Ascending aorta (tissue), 2 donors: ENCODE results near the gene CLEC16A. TPM values are rescaled to one million over a fixed set of nuclear protein-coding genes. Genes with fewer than 3 reads are reported as not detected.

Experiments used
- DNase-seq, 2 donors: peaks; one replicate each; pipeline ENCODE4 v3.0.0-alpha.2; 2019; ENCODE audit warnings: low spot score in 2 of 2
- H3K27ac ChIP-seq, 2 donors: fragments of 200-600 bp; sonication (generic); one replicate each; pipeline ENCODE4 v1.5.1; 2016 to 2017; ENCODE audit warnings: mild to moderate bottlenecking in 1 of 2
- H3K27me3 ChIP-seq: fragments of 200-600 bp; sonication (generic); one replicate; pipeline ENCODE4 v1.5.1; 2017
- H3K36me3 ChIP-seq, 2 donors: fragments of 200-600 bp; sonication (generic); one replicate each; pipeline ENCODE4 v1.5.1; 2016
- H3K4me1 ChIP-seq, 2 donors: fragments of 200-600 bp; sonication (generic); one replicate each; pipeline ENCODE4 v1.5.1; 2016 to 2017; ENCODE audit warnings: mild to moderate bottlenecking in 1 of 2
- H3K4me3 ChIP-seq, 2 donors: fragments of 200-600 bp; sonication (generic); one replicate each; pipeline ENCODE4 v1.5.1; 2016 to 2017; ENCODE audit warnings: mild to moderate bottlenecking in 1 of 2
- H3K9me3 ChIP-seq, 2 donors: fragments of 200-600 bp; sonication (generic); one replicate each; pipeline ENCODE4 v1.5.1; 2016
- CTCF ChIP-seq, 3 experiments: fragments of 200-600 bp in 2 of 3; fragments of 450-650 bp in 1 of 3; sonication (generic) in 2 of 3; IDR thresholded peaks; one replicate each; pipeline ENCODE4 v1.5.1; 2016 to 2019; ENCODE audit warnings: antibody characterized with exemption in 3 of 3, mild to moderate bottlenecking in 1 of 3, moderate library complexity in 1 of 3
- intact Hi-C: fragments of 100-400 bp; cut with DNase I; formaldehyde crosslinking; loops from one replicate; pipeline ENCODE4 v1.15.1; 2023
- total RNA-seq: library from RNA; depleted of rRNA; stranded (reverse); fragments of >200 nt; gene quantifications from one replicate; pipeline ENCODE4 v1.1.0, GENCODE V29; 2016

CLEC16A gene
- total RNA-seq, 1 donor from 2014 or later = 16.2 TPM

- Histone ChIP-seq H3K9me3 (peaks cover 0 to 13% of the 10 kb centered on the region in 2 donors), H3K36me3 (peaks cover 30 to 65% of the 10 kb centered on the region in 2 donors), H3K4me3 (no peak overlapping the region), H3K27me3 (no peaks in the 10 kb centered on the region), H3K27ac (no peak overlapping the region), H3K4me1 (no peaks in the 10 kb centered on the region)
- no peak for TF ChIP-seq CTCF (IDR thresholded peaks at IDR 0.05)
- intact Hi-C loops = no loop called here
- DNase-seq = no peak
Measured at GRCh38 chr16:11024333-11025053, 80.1 kb downstream of the CLEC16A start.

- Histone ChIP-seq H3K4me3 (no peak overlapping the region), H3K9me3 (peaks cover 0 to 13% of the 10 kb centered on the region in 2 donors), H3K27me3 (no peaks in the 10 kb centered on the region), H3K27ac (no peak overlapping the region), H3K36me3 (peaks cover 30 to 63% of the 10 kb centered on the region in 2 donors), H3K4me1 (no peaks in the 10 kb centered on the region)
- no peak for DNase-seq
- no peak for TF ChIP-seq CTCF (IDR thresholded peaks at IDR 0.05)
- intact Hi-C loops = no loop called here
Measured at GRCh38 chr16:11025120-11025531, 80.8 kb downstream of the CLEC16A start.

GRCh38 chr16:11029948-11030347 is 85.6 kb downstream of the CLEC16A start:
- no peak for DNase-seq
- H3K27ac ChIP-seq = no peak overlapping the region
- H3K4me1 ChIP-seq = no peaks in the 10 kb centered on the region
- no peaks in the 10 kb centered on the region for H3K27me3 ChIP-seq
- no peak overlapping the region for H3K4me3 ChIP-seq
- H3K36me3 ChIP-seq = peaks cover 30 to 43% of the 10 kb centered on the region in 2 donors
- peaks cover 0 to 13% of the 10 kb centered on the region in 2 donors for H3K9me3 ChIP-seq
- intact Hi-C loops = no loop called here
- TF ChIP-seq CTCF (IDR thresholded peaks at IDR 0.05) = no peak

GRCh38 chr16:11030990-11031510 is 86.7 kb downstream of the CLEC16A start:
- no peak overlapping the region for H3K27ac ChIP-seq
- intact Hi-C loops = no loop called here
- no peaks in the 10 kb centered on the region for H3K4me1 ChIP-seq

More at GRCh38 chr16:11030990-11031510, 86.7 kb downstream of the CLEC16A start:
- peaks cover 20 to 32% of the 10 kb centered on the region in 2 donors for H3K36me3 ChIP-seq
- peaks cover 0 to 13% of the 10 kb centered on the region in 2 donors for H3K9me3 ChIP-seq
- no peak for TF ChIP-seq CTCF (IDR thresholded peaks at IDR 0.05)
- peak in 1 of 2 donors; percentile 60 for DNase-seq
- H3K4me3 ChIP-seq = no peak overlapping the region
- no peaks in the 10 kb centered on the region for H3K27me3 ChIP-seq
